H9 (cell line): ENCODE measurements around the gene SIGLEC14. TPM values are rescaled to one million over a fixed set of nuclear protein-coding genes. Genes with fewer than 3 reads are reported as not detected.

Experiments
- DNase-seq: peaks from one replicate; pipeline ENCODE4 v3.0.0-alpha.2; 2017
- H2AFZ ChIP-seq: one replicate; pipeline ENCODE4 v1.6.1; 2013; ENCODE audit warnings: mild to moderate bottlenecking, low read length, control low read depth, moderate library complexity
- H2AK5ac ChIP-seq: 2 replicates; pipeline ENCODE4 v1.6.1; 2013; ENCODE audit warnings: low read length, control low read depth, mixed read lengths; ENCODE audit not compliant: insufficient read length
- H2BK120ac ChIP-seq: one replicate; pipeline ENCODE4 v1.6.1; 2013; ENCODE audit warnings: low read depth, mild to moderate bottlenecking, low read length, control low read depth, inconsistent platforms; ENCODE audit not compliant: poor library complexity, severe bottlenecking
- H2BK12ac ChIP-seq: 2 replicates; pipeline ENCODE4 v1.6.1; 2013; ENCODE audit warnings: low read length, control low read depth, mixed read lengths, low read depth; ENCODE audit not compliant: insufficient read length
- H2BK15ac ChIP-seq: 2 replicates; pipeline ENCODE4 v1.6.1; 2013; ENCODE audit warnings: low read depth, low read length, control low read depth
- H2BK20ac ChIP-seq: one replicate; pipeline ENCODE4 v1.6.1; 2013; ENCODE audit warnings: low read depth, mild to moderate bottlenecking, low read length, control low read depth, inconsistent platforms; ENCODE audit not compliant: poor library complexity, severe bottlenecking
- H2BK5ac ChIP-seq: 2 replicates; pipeline ENCODE4 v1.6.1; 2013; ENCODE audit warnings: low read length, control low read depth, mixed read lengths; ENCODE audit not compliant: insufficient read length
- H3K14ac ChIP-seq: 2 replicates; pipeline ENCODE4 v1.6.1; 2013; ENCODE audit warnings: low read length, control low read depth; ENCODE audit not compliant: insufficient read depth
- H3K18ac ChIP-seq: 2 replicates; pipeline ENCODE4 v1.6.1; 2013; ENCODE audit warnings: low read depth, mild to moderate bottlenecking, mixed read lengths, low read length, control low read depth; ENCODE audit not compliant: insufficient read length
- H3K23ac ChIP-seq: 2 replicates; pipeline ENCODE4 v1.6.1; 2013; ENCODE audit warnings: low read length, control low read depth, mixed read lengths, low read depth; ENCODE audit not compliant: insufficient read length
- H3K23me2 ChIP-seq: 2 replicates; pipeline ENCODE4 v1.6.1; 2013; ENCODE audit warnings: low read depth, mild to moderate bottlenecking, mixed read lengths, low read length, control low read depth; ENCODE audit not compliant: insufficient read length, poor library complexity, severe bottlenecking
- H3K27ac ChIP-seq: 2 replicates; pipeline ENCODE4 v1.5.1; 2013; ENCODE audit warnings: low read length, control low read depth, mixed read lengths, low read depth; ENCODE audit not compliant: insufficient read length
- H3K27me3 ChIP-seq: 2 replicates; pipeline ENCODE4 v1.6.1; 2013; ENCODE audit warnings: low read length, control low read depth, inconsistent platforms; ENCODE audit not compliant: insufficient read depth
- H3K4ac ChIP-seq: 2 replicates; pipeline ENCODE4 v1.6.1; 2013; ENCODE audit warnings: low read depth, mild to moderate bottlenecking, control low read depth, inconsistent platforms, low read length, moderate library complexity
- H3K4me1 ChIP-seq: 2 replicates; pipeline ENCODE4 v1.6.1; 2013; ENCODE audit warnings: low read length, control low read depth, inconsistent platforms; ENCODE audit not compliant: insufficient read depth
- H3K4me2 ChIP-seq: 2 replicates; pipeline ENCODE4 v1.6.1; 2013; ENCODE audit warnings: low read length, control low read depth, mixed read lengths; ENCODE audit not compliant: insufficient read length, insufficient read depth
- H3K56ac ChIP-seq: 2 replicates; pipeline ENCODE4 v1.6.1; 2013; ENCODE audit warnings: low read depth, mild to moderate bottlenecking, mixed read lengths, low read length, control low read depth; ENCODE audit not compliant: insufficient read length
- H3K79me1 ChIP-seq: 2 replicates; pipeline ENCODE4 v1.6.1; 2013; ENCODE audit warnings: low read depth, mild to moderate bottlenecking, moderate library complexity, low read length, control low read depth, inconsistent platforms; ENCODE audit not compliant: insufficient read depth, poor library complexity, severe bottlenecking
- H3K79me2 ChIP-seq: 2 replicates; pipeline ENCODE4 v1.6.1; 2013; ENCODE audit warnings: low read length, control low read depth, inconsistent platforms; ENCODE audit not compliant: insufficient read depth
- H3K9ac ChIP-seq: 2 replicates; pipeline ENCODE4 v1.6.1; 2013; ENCODE audit warnings: low read length, control low read depth, mixed read lengths; ENCODE audit not compliant: insufficient read length; ENCODE audit errors: extremely low read depth
- H3K9me3 ChIP-seq: one replicate; pipeline ENCODE4 v1.6.1; 2013; ENCODE audit warnings: low read depth, low read length, inconsistent platforms; ENCODE audit not compliant: control insufficient read depth
- H3T11ph ChIP-seq: one replicate; pipeline ENCODE4 v1.6.1; 2013; ENCODE audit warnings: mild to moderate bottlenecking, low read length, control low read depth, inconsistent platforms
- H4K20me1 ChIP-seq: one replicate; pipeline ENCODE4 v1.6.1; 2013; ENCODE audit not compliant: control insufficient read depth, insufficient read length, insufficient read depth
- H4K5ac ChIP-seq: 2 replicates; pipeline ENCODE4 v1.6.1; 2013; ENCODE audit warnings: low read depth, mild to moderate bottlenecking, mixed read lengths, low read length, control low read depth; ENCODE audit not compliant: insufficient read length
- H4K8ac ChIP-seq: replicated peaks from 2 replicates; pipeline ENCODE4 v1.6.1; 2013; ENCODE audit warnings: low read length, control low read depth, mixed read lengths, low read depth; ENCODE audit not compliant: insufficient read length
- H4K91ac ChIP-seq: 2 replicates; pipeline ENCODE4 v1.6.1; 2013; ENCODE audit warnings: low read depth, mild to moderate bottlenecking, moderate library complexity, mixed read lengths, low read length, control low read depth; ENCODE audit not compliant: insufficient read length
- H3K27ac Mint-ChIP-seq, 3 experiments: 2 replicates in 2 of 3; 3 replicates in 1 of 3; pipeline ENCODE4 v1.8.0; 2020 to 2021; ENCODE audit warnings: mixed read lengths in 3 of 3, mild to moderate bottlenecking in 1 of 3, moderate library complexity in 1 of 3
- H3K27me3 Mint-ChIP-seq: 2 replicates; pipeline ENCODE4 v1.8.0; 2021; ENCODE audit warnings: low read depth, mild to moderate bottlenecking, moderate library complexity, mixed read lengths
- H3K36me3 Mint-ChIP-seq, 3 experiments: 2 replicates in 2 of 3; 3 replicates in 1 of 3; pipeline ENCODE4 v1.8.0; 2020 to 2021; ENCODE audit warnings: low read depth in 3 of 3, mixed read lengths in 3 of 3; ENCODE audit not compliant: insufficient read depth in 1 of 3
- H3K4me1 Mint-ChIP-seq, 2 experiments: 2 replicates each; pipeline ENCODE4 v1.8.0; 2020; ENCODE audit warnings: mixed read lengths in 2 of 2
- H3K4me3 Mint-ChIP-seq, 2 experiments: 2 replicates in 1 of 2; 3 replicates in 1 of 2; pipeline ENCODE4 v1.8.0; 2020 to 2021; ENCODE audit warnings: mild to moderate bottlenecking in 2 of 2, mixed read lengths in 2 of 2, moderate library complexity in 1 of 2
- H3K9me3 Mint-ChIP-seq, 2 experiments: 2 replicates in 1 of 2; 3 replicates in 1 of 2; pipeline ENCODE4 v1.8.0; 2020; ENCODE audit warnings: mild to moderate bottlenecking in 2 of 2, mixed read lengths in 2 of 2, moderate library complexity in 1 of 2
- CTCF ChIP-seq: fragments of 200-600 bp; sonication (generic); conservative IDR thresholded peaks from 3 replicates; pipeline ENCODE4 v1.8.0; 2021; ENCODE audit warnings: antibody characterized with exemption, mild to moderate bottlenecking
- WGBS: extraction: QIAGEN DNeasy Blood & Tissue Kit; methylation state at CpG from one replicate; pipeline ENCODE4 v1.1.7; 2013; ENCODE audit warnings: missing lambda C conversion rate, low lambda C conversion rate, mixed read lengths; ENCODE audit not compliant: insufficient read length; ENCODE audit errors: extremely low coverage; 5-methylcytosine and 5-hydroxymethylcytosine counted together
- total RNA-seq: library from RNA; stranded (reverse); gene quantifications from 2 replicates; pipeline ENCODE4 v1.2.1, GENCODE V29; 2021

SIGLEC14 gene
- total RNA-seq, 1 experiment from 2014 or later = not detected

GRCh38 chr19:51610576-51610975 is 36.0 kb downstream of the SIGLEC14 start:
- no peaks in the 10 kb centered on the region for H3K79me2 ChIP-seq
- H3K9me3 Mint-ChIP-seq = peaks cover 64 to 92% of the 10 kb centered on the region in 2 experiments
- H3K27me3 Mint-ChIP-seq = peaks cover 43% of the 10 kb centered on the region
- no peak overlapping the region for H3K4ac ChIP-seq
- no peak overlapping the region for H3K27ac Mint-ChIP-seq
- no peak overlapping the region for H4K8ac ChIP-seq
- H2BK5ac ChIP-seq = no peak overlapping the region
- H3K27me3 ChIP-seq = no peaks in the 10 kb centered on the region
- H4K91ac ChIP-seq = no peak overlapping the region
- no peak overlapping the region for H3K23ac ChIP-seq
- H3K4me1 Mint-ChIP-seq = no peaks in the 10 kb centered on the region
- no peak overlapping the region for H2BK20ac ChIP-seq
- H3K14ac ChIP-seq = no peak overlapping the region
- H2AK5ac ChIP-seq = no peak overlapping the region
- H2BK12ac ChIP-seq = no peak overlapping the region
- H3K18ac ChIP-seq = no peak overlapping the region
- WGBS = no CpG with 5 or more reads among the region's 1 CpG
- no peak overlapping the region for H3K9ac ChIP-seq
- H2AFZ ChIP-seq = no peak overlapping the region
- no peaks in the 10 kb centered on the region for H3K79me1 ChIP-seq
- H4K20me1 ChIP-seq = no peaks in the 10 kb centered on the region
- H3K23me2 ChIP-seq = no peaks in the 10 kb centered on the region
- H3K4me3 Mint-ChIP-seq = no peak overlapping the region
- no peak overlapping the region for H3K4me2 ChIP-seq
- peaks cover 0 to 4% (median 0%) of the 10 kb centered on the region in 3 experiments; a peak in 1 of 7 replicates for H3K36me3 Mint-ChIP-seq
- DNase-seq = no peak
- H3K4me1 ChIP-seq = no peaks in the 10 kb centered on the region
- no peak overlapping the region for H3K56ac ChIP-seq
- H3K9me3 ChIP-seq = no peaks in the 10 kb centered on the region
- TF ChIP-seq CTCF = no peak
- H3T11ph ChIP-seq = no peak overlapping the region
- H2BK120ac ChIP-seq = no peak overlapping the region
- no peak overlapping the region for H3K27ac ChIP-seq
- H4K5ac ChIP-seq = no peak overlapping the region
- H2BK15ac ChIP-seq = no peak overlapping the region
